SK-N-SH treated with all-trans-retinoic acid at 6 μM for 48 hours (cell line): ENCODE data around the gene NHERF2.

ENCODE experiments used
- ARNTL ChIP-seq: fragments of 450-650 bp; formaldehyde crosslinking; IDR thresholded peaks from 2 replicates; pipeline ENCODE4 v1.5.0; 2020; ENCODE audit warnings: low read depth, mild to moderate bottlenecking, moderate library complexity, borderline replicate concordance
- GLIS3 ChIP-seq: fragments of 250-450 bp; sonication (Bioruptor Pico); IDR thresholded peaks from 2 replicates; pipeline ENCODE4 v1.5.0; 2020; ENCODE audit warnings: mild to moderate bottlenecking, moderate library complexity
- PATZ1 ChIP-seq: fragments of 250-450 bp; sonication (Bioruptor Pico); IDR thresholded peaks from 2 replicates; pipeline ENCODE4 v1.8.0; 2020; ENCODE audit warnings: mild to moderate bottlenecking, moderate library complexity, borderline replicate concordance
- TSHZ2 ChIP-seq: fragments of 250-450 bp; sonication (Bioruptor Pico); IDR thresholded peaks from 2 replicates; pipeline ENCODE4 v1.5.0; 2020; ENCODE audit warnings: mild to moderate bottlenecking, moderate library complexity
- ZFP3 ChIP-seq: fragments of 250-450 bp; sonication (Bioruptor Pico); IDR thresholded peaks from 2 replicates; pipeline ENCODE4 v1.5.0; 2020; ENCODE audit warnings: mild to moderate bottlenecking, moderate library complexity
- ZFP30 ChIP-seq: fragments of 450-650 bp; formaldehyde crosslinking; IDR thresholded peaks from 2 replicates; pipeline ENCODE4 v1.5.0; 2022; ENCODE audit warnings: mild to moderate bottlenecking, moderate library complexity

GRCh38 chr16:2079311-2079800 lies 52.7 kb downstream of the NHERF2 start:
- TF ChIP-seq GLIS3 (CRISPR knock-in tag) (no peak), TSHZ2 (CRISPR knock-in tag) (no peak), ARNTL (CRISPR knock-in tag) (no peak), ZFP3 (no peak), PATZ1 (CRISPR knock-in tag) (no peak), ZFP30 (CRISPR knock-in tag) (no peak)
